WTC11 (cell line): ENCODE results near the gene MICAL2.

ENCODE experiments used
- CREB1 ChIP-seq: sonication (generic); formaldehyde crosslinking; IDR thresholded peaks from 2 replicates; pipeline ENCODE4 v1.8.0; 2023; ENCODE audit warnings: mild to moderate bottlenecking, missing genetic modification reagents
- TCF7 ChIP-seq: sonication (generic); formaldehyde crosslinking; IDR thresholded peaks from 2 replicates; pipeline ENCODE4 v1.8.0; 2022; ENCODE audit warnings: mild to moderate bottlenecking, low read depth, missing genetic modification reagents, moderate library complexity
- ZNF416 ChIP-seq: fragments of 250-450 bp; sonication (Bioruptor Pico); IDR thresholded peaks from 2 replicates; pipeline ENCODE4 v1.9.0; 2021; ENCODE audit warnings: mild to moderate bottlenecking, inconsistent platforms
- TF ChIP-seq, protein P1 (sequence below): fragments of 200-600 bp; IDR thresholded peaks from 2 replicates; pipeline ENCODE4 v1.8.0; 2022; ENCODE audit warnings: antibody characterized with exemption
- TF ChIP-seq, protein P2 (sequence below): sonication (generic); formaldehyde crosslinking; conservative IDR thresholded peaks from 2 replicates; pipeline ENCODE4 v1.8.1; 2022; ENCODE audit warnings: mild to moderate bottlenecking, missing genetic modification reagents
- TF ChIP-seq, protein P3 (sequence below): sonication (generic); formaldehyde crosslinking; IDR thresholded peaks from 2 replicates; pipeline ENCODE4 v1.8.1; 2023; ENCODE audit warnings: mild to moderate bottlenecking, missing genetic modification reagents, moderate library complexity
- TF ChIP-seq, protein P4 (sequence below): sonication (generic); formaldehyde crosslinking; IDR thresholded peaks from 2 replicates; pipeline ENCODE4 v1.8.1; 2022; ENCODE audit warnings: low read depth, missing genetic modification reagents, borderline replicate concordance

DNA sequence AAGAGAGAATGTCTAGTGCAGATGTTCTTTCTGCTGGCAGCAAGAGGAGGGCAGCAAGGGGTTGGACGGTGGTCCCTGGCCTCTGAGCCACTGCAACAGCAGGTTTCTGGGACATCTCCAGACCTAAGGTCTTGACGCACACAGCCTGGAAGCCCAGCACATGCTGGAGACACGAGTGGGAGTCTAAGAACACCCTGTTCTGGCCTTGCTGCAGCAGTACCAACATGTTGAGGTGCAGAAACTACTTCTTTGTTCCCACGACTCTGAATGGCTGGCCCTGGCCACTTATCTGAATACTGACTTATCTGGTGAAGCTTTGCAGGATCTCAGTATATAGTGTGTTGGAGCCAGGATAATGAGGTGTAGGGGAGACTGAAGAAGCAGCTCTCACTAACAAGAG is 6.8 kb downstream of the MICAL2 start:
- TF ChIP-seq, protein P1, sequence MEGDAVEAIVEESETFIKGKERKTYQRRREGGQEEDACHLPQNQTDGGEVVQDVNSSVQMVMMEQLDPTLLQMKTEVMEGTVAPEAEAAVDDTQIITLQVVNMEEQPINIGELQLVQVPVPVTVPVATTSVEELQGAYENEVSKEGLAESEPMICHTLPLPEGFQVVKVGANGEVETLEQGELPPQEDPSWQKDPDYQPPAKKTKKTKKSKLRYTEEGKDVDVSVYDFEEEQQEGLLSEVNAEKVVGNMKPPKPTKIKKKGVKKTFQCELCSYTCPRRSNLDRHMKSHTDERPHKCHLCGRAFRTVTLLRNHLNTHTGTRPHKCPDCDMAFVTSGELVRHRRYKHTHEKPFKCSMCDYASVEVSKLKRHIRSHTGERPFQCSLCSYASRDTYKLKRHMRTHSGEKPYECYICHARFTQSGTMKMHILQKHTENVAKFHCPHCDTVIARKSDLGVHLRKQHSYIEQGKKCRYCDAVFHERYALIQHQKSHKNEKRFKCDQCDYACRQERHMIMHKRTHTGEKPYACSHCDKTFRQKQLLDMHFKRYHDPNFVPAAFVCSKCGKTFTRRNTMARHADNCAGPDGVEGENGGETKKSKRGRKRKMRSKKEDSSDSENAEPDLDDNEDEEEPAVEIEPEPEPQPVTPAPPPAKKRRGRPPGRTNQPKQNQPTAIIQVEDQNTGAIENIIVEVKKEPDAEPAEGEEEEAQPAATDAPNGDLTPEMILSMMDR: no peak
- TF ChIP-seq, protein P2, sequence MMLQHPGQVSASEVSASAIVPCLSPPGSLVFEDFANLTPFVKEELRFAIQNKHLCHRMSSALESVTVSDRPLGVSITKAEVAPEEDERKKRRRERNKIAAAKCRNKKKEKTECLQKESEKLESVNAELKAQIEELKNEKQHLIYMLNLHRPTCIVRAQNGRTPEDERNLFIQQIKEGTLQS (CRISPR knock-in tag): no peak
- TF ChIP-seq, protein P3, sequence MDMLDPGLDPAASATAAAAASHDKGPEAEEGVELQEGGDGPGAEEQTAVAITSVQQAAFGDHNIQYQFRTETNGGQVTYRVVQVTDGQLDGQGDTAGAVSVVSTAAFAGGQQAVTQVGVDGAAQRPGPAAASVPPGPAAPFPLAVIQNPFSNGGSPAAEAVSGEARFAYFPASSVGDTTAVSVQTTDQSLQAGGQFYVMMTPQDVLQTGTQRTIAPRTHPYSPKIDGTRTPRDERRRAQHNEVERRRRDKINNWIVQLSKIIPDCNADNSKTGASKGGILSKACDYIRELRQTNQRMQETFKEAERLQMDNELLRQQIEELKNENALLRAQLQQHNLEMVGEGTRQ (CRISPR knock-in tag): no peak
- TF ChIP-seq TCF7 (CRISPR knock-in tag): no peak
- no peak for TF ChIP-seq CREB1 (CRISPR knock-in tag)
- TF ChIP-seq, protein P4, sequence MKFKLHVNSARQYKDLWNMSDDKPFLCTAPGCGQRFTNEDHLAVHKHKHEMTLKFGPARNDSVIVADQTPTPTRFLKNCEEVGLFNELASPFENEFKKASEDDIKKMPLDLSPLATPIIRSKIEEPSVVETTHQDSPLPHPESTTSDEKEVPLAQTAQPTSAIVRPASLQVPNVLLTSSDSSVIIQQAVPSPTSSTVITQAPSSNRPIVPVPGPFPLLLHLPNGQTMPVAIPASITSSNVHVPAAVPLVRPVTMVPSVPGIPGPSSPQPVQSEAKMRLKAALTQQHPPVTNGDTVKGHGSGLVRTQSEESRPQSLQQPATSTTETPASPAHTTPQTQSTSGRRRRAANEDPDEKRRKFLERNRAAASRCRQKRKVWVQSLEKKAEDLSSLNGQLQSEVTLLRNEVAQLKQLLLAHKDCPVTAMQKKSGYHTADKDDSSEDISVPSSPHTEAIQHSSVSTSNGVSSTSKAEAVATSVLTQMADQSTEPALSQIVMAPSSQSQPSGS (CRISPR knock-in tag): no peak
- no peak for TF ChIP-seq ZNF416 (CRISPR knock-in tag)
